Urothelium cell line (cell line): ENCODE data around the gene POLA2.
"Not testable (repeated sequence)": the region's sequence is repeated elsewhere in the genome, so short reads cannot be mapped to it uniquely, and the experiment has no call there.

Experiments used
- DNase-seq: peaks from one replicate; pipeline ENCODE4 v3.0.0; 2011; ENCODE audit warnings: low spot score, mixed read lengths
- FAIRE-seq: peaks from 2 replicates; lab custom pipeline; 2011; peaks lifted over from hg19 to GRCh38; lab: Jason Lieb, UNC

The POLA2 gene

GRCh38 chr11:65241692-65242091 is 20.1 kb upstream of the POLA2 start:
- no peak for DNase-seq
- FAIRE-seq: no peak

GRCh38 chr11:65242389-65242788 is 19.4 kb upstream of the POLA2 start:
- DNase-seq (no peak), FAIRE-seq (no peak)

DNA sequence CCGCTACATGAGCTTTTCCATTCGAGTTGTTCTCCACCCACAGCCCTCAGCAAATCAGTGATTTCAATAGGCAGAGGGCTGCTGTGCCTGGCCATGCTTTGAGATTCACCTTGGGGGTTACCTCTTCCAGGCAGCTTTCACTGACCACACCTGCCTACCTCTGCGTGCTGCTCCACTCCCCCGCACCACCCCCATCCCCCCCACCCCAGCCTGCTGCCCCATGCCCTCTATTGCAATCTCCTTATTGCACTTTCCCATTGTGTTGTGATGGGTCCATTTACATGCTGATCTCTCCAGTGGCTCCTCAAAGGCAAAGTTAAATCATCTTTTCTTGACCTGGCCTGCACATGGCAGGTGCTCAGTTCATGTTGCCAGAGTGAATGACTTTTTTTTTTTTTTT is 18.0 kb upstream of the POLA2 start:
- FAIRE-seq (no peak), DNase-seq (no peak)

DNA sequence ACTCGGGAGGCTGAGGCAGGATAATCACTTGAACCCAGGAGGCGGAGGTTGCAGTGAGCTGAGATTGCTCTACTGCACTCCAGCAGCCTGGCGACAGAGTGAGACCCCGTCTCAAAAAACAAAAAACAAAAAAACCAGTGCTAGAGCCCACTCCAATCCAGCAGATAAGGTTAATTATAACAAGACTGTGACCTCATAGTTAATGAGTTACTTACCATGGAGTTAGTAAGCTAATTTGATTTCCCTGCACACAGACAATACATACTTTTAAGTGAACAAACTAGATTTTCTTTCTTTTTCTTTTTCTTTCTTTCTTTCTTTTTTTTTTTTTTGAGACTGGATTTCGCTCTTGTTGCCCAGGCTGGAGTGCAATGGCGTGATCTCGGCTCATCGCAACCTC is 16.7 kb upstream of the POLA2 start:
- FAIRE-seq, DNase-seq: not testable (repeated sequence)

DNA sequence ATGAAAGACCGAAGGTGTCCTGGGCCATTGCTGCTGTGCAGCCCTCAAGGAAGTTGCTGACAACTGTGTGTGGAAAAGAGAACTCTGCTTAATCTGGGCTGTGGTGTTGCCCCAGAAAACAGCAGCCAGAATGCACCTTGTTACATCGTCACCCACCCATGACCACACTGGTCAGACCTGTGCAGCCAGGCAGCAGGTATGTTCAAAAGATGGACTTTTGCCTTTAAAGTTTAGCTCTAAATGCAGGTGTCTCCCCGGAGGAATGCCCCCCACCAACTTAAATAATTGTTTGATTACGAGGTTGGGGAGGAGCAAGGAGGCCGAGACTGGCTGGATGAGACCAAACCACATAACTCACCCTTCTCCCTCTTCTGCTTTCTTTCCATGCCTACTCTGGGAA is 15.3 kb upstream of the POLA2 start:
- no peak for FAIRE-seq
- DNase-seq: no peak

DNA sequence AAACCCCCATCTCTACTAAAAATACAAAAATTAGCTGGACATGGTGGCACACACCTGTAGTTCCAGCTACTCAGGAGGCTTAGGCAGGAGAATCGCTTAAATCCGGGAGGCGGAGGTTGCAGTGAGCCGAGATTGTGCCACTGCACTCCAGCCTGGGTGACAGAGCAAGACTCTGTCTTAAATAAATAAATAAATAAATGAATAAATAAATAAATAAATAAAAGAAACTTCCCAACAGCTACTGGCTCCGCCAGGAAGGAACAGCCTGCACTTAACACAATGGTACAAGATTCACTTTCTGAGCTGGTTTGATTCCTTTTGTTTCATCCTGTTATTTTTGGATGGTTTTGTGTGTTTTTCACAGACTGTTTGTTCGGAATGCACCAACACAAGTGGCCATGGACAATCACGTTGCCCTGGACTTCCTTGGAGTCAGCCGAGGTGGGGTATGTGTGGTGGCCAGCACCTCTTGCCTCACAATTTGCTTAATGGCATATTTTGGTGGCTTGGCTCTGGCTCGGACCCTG is 13.5 kb upstream of the POLA2 start:
- not testable (repeated sequence) for FAIRE-seq

DNA sequence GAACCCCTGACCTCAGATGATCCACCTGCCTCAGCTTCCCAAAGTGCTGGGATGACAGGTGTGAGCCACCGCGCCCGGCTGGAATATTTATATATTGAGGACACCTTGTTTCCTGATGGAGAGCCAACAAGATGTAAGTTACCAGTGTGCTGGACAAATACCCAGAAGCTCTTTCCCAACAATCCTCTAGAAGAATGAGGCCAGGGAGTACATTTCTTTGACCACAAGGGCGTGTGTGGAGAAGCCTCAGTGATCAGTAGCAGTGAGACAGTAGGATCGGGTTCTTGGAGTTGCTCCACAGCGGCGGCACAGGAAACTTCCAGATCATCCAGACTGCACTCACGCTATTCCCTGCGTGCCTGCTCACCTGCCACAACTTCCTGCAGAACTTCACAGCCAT is 10.3 kb upstream of the POLA2 start:
- FAIRE-seq (no peak), DNase-seq (no peak)

More for the DNA sequence above, 13.5 kb upstream of the POLA2 start:
- DNase-seq: not testable (repeated sequence)

DNA sequence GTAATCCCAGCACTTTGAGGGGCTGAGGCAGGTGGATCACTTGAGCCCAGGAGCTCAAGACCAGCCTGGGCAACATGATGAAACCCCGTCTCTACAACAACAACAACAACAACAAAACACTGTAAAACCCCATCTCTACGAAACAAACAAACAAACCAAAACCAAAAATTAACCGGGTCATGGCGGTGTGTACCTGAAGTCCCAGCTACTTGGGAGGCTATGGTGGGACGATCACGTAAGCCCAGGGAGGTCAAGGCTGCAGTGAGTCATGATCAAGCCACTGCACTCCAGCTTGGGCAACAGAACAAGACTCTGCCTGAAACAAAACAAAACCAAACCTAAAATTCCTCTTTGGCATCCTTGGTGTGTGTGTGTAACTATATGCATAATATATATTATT is 7.0 kb upstream of the POLA2 start:
- no peak for FAIRE-seq
- no peak for DNase-seq

GRCh38 chr11:65258988-65259387 is 2.8 kb upstream of the POLA2 start:
- FAIRE-seq: no peak
- no peak for DNase-seq

- DNase-seq (no peak), FAIRE-seq (no peak)
Observed at GRCh38 chr11:65260302-65260701, 1.5 kb upstream of the POLA2 start.

GRCh38 chr11:65260756-65261590 is 789 bp upstream of the POLA2 start:
- DNase-seq: no peak
- no peak for FAIRE-seq

DNA sequence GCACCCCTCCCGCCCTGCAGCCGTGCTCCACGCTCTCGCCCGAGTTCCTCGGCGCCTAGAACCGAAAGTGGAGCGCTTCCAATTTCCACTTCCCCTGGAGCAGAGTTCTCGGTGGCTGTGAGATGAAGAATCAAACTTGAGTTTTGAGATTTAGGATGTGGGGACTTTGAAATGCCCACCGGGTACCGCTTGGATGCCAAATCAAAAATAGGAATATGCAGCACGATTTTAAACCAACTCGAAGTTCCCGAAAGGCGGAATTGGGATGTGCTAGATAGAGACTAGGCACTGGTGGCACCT is 569 bp downstream of the POLA2 start:
- FAIRE-seq (no peak), DNase-seq (no peak)

DNA sequence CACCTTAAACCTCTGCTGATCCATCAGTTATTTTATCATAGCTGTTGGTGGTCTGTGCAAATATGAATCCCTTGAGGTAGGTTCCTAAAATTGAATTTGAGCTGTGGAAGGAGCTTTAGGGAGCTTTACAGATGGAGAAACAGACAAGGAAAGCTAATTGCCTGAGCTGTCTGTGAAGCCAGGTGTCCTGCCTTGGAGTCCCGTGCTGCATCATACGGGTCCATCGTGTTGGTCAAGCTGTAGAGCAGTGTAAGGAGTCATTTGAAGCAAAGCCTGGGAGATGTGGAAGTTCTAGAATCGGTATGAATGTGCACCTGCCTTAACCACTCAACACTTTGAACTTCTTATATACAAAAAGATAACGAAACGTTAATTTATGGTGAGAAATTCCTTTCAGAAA is 1.0 kb downstream of the POLA2 start:
- no peak for FAIRE-seq
- no peak for DNase-seq

GRCh38 chr11:65264747-65265146 is 3.0 kb downstream of the POLA2 start:
- not testable (repeated sequence) for DNase-seq, FAIRE-seq

GRCh38 chr11:65266210-65266609 is 4.4 kb downstream of the POLA2 start:
- FAIRE-seq (no peak), DNase-seq (no peak)

GRCh38 chr11:65274735-65275682 is 13.2 kb downstream of the POLA2 start:
- FAIRE-seq: no peak
- peak; percentile 75 for DNase-seq

DNA sequence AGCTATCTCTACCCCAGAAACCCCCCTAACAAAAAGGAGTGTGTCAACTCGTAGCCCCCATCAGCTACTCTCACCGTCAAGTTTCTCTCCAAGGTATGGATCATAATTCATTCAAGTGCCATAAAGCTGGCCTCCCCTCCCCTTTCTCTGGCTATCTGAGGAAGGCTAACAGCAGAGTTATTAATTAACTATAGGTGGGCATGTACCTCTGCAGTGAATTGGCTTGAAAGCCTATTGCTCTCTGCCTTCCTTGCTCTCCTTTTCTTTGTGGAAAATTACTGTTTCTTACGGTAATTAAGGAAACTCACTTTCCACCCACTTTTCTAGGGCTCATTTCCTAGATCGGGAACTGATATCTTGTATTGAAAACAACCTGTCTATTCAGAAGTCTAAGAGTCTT is 14.1 kb downstream of the POLA2 start:
- FAIRE-seq (no peak), DNase-seq (no peak)

DNA sequence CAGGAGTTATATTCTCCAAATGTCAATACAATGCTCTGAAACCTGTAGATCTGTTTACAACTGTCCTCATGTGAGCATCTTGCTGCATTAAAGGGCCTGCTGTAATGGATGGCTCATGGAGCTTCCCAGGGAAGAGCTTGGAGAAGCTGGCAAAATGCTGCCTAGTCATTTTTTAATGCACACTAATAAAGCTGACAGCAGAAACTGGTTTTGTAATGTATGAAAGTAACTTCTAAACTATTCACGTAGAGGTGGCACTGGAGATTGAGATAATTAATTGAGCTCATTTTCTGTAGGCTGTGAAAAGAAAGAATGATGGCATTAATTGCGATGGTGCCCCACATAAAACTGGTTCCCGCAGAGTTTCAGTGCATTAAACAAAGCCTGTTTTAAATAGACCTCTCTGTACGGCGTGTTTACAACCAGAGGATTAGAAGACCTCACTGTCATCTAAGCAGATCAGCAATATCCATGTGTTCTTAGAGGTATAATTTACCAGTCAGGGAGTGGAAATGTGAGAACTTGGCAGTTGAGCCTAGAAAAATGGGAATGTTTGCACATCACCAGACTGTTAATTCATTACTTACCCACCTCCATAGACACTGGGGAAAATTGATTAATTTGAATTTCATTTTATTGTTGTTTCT is 16.0 kb downstream of the POLA2 start:
- FAIRE-seq: no peak
- DNase-seq: no peak

- no peak for DNase-seq
- FAIRE-seq: no peak
Observed at GRCh38 chr11:65278356-65278755, 16.6 kb downstream of the POLA2 start.

GRCh38 chr11:65279279-65279678 is 17.5 kb downstream of the POLA2 start:
- FAIRE-seq (no peak), DNase-seq (no peak)

DNA sequence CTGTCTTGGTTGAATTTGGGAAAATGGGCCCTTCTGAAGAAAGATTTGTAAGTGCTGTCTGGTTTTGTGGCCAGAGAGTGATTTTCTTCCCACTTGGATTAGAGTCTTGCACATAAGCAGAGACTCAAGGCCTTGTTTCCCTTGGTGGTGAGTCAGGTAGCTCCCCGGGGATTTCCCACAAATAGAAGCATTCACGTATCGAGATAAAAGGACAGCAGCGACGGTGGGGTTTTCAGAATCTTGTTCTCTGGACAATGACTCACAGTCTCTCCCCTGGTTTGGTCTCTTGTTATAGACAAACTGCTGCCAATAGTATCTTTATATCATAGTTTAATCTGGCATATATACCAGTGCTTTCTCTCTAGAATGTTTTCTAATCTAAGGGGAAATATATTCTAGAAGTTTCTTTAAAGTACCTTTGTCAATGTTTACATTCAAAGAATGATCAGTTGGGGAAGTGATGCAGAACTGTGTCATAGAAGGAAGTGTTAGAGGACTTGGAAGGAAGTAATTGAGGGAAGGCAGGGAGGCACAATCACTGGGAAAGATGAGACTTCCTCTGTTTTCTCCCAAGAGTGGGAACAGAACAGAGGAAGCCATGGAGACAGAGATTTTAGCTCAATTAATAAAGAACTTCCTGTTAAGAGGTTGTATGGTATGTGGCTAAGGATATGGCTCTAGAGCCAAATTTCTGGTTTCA is 18.1 kb downstream of the POLA2 start:
- DNase-seq (peak; percentile 79), FAIRE-seq (no peak)
